Measurements from ENCODE around the gene SPDEF. TPM values are rescaled to one million over a fixed set of nuclear protein-coding genes. Genes with fewer than 3 reads are reported as not detected.
A peak's percentile ranks its signal among the peaks of the same experiment; 100 is the strongest.

Gene SPDEF
- total and polyA plus RNA-seq, 2 experiments from 2014 or later, result 0.69 TPM; not detected in 1

GRCh38 chr6:34596798-34597197, 40.7 kb upstream of the SPDEF start:
- TF ChIP-seq STAT1 (IDR thresholded peaks at IDR 0.05; ENCODE audit: unreplicated experiment), result no peak
- H4K20me1 ChIP-seq (replicated peaks; ENCODE audit: insufficient read depth), result peaks cover 18% of the 10 kb centered on the region
- peak overlapping the region; percentile 32; the same call in 1 of the 2 replicates for H3K27ac ChIP-seq (ENCODE audit: low read depth)
- H3K36me3 Mint-ChIP-seq (ENCODE audit: low read depth), result no peaks in the 10 kb centered on the region
- no peaks in the 10 kb centered on the region for H3K27me3 ChIP-seq (ENCODE audit: insufficient read depth)
- H3K4me3 Mint-ChIP-seq, result no peak overlapping the region
- H3K27me3 Mint-ChIP-seq (ENCODE audit: insufficient read depth, low read depth, poor library complexity), result no peaks in the 10 kb centered on the region
- H3K9me3 Mint-ChIP-seq, result no peaks in the 10 kb centered on the region
- no peak overlapping the region for H3K27ac Mint-ChIP-seq
- H2AFZ ChIP-seq, result no peak overlapping the region
- H3F3A ChIP-seq (replicated peaks; ENCODE audit: low read depth), result no peaks in the 10 kb centered on the region
- peaks cover 20% of the 10 kb centered on the region for H3K4me1 Mint-ChIP-seq
- H3K36me3 ChIP-seq (ENCODE audit: insufficient read depth), result no peaks in the 10 kb centered on the region
- no peak overlapping the region for H3K4me3 ChIP-seq
- peaks cover 26% of the 10 kb centered on the region for H3K4me1 ChIP-seq (ENCODE audit: insufficient read depth)
- H3K9me2 ChIP-seq (ENCODE audit: insufficient read depth), result no peaks in the 10 kb centered on the region
- ATAC-seq (no peak), DNase-seq (ENCODE audit: low spot score) (no peak)
- peaks cover 83% of the 10 kb centered on the region for H3K79me2 ChIP-seq (replicated peaks; ENCODE audit: insufficient read depth)
- no peak overlapping the region for H3K4me2 ChIP-seq

DNA sequence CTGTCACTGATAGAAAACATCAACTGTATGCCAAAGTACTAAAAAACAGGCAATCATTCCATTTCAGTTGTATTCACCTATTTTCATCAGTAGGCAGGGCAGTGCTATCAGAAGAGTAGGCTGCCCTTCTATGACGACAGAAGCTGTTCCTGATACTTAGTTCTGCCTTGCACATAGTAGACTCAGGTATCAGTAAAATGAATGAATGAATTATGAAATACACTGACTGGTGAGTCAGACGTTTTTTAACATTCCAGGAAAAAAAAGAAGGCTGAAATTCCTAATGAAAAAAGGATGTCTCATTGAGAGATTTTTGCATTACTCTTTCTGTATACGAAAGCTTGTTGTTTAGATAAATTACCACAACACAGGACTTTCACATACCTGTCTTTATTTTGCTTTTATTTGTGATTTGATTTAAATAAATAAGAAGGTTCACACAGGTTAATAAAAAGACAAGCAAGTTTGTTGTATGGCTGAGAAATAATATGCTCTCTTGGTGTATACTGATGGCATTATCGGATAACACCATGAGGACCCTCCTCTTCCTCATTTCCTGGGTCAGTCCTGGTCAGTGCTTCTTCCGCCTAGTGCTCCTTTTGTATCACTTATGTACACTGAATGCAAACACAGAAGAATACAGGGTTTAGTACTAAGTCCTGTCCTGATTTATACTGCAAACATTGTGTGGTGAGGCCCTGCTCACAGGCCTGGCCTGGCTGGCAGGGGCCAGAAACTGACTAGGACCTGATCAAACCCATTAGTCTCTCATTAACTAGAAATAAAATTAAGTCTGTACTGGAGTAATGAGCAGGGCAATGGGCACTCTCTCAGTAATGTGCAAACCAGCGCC, 39.4 kb upstream of the SPDEF start:
- Histone ChIP-seq H3K9me2 (ENCODE audit: insufficient read depth) (no peaks in the 10 kb centered on the region), H4K20me1 (replicated peaks; ENCODE audit: insufficient read depth) (peaks cover 15% of the 10 kb centered on the region), H3K4me2 (no peak overlapping the region), H3K27me3 (ENCODE audit: insufficient read depth) (no peaks in the 10 kb centered on the region), H3K4me1 (ENCODE audit: insufficient read depth) (peaks cover 16% of the 10 kb centered on the region; the same call in 1 of the 2 replicates), H2AFZ (no peak overlapping the region), H3K4me3 (no peak overlapping the region), H3K27ac (ENCODE audit: low read depth) (no peak overlapping the region), H3K79me2 (replicated peaks; ENCODE audit: insufficient read depth) (peaks cover 85% of the 10 kb centered on the region), H3K36me3 (ENCODE audit: insufficient read depth) (no peaks in the 10 kb centered on the region), H3F3A (replicated peaks; ENCODE audit: low read depth) (no peaks in the 10 kb centered on the region)
- H3K27me3 Mint-ChIP-seq (ENCODE audit: insufficient read depth, low read depth, poor library complexity), result no peaks in the 10 kb centered on the region
- ATAC-seq, result no peak
- no peak for DNase-seq (ENCODE audit: low spot score)
- TF ChIP-seq CTCF (conservative IDR thresholded peaks at IDR 0.05; ENCODE audit: low read depth in 2 of 2), result no peak
- H3K36me3 Mint-ChIP-seq (ENCODE audit: low read depth), result no peaks in the 10 kb centered on the region
- H3K4me1 Mint-ChIP-seq, result peaks cover 9% of the 10 kb centered on the region
- no peak overlapping the region for H3K4me3 Mint-ChIP-seq
- H3K9me3 Mint-ChIP-seq, result no peaks in the 10 kb centered on the region
- H3K27ac Mint-ChIP-seq, result no peak overlapping the region; the same call in 1 of the 2 replicates

- no peak for DNase-seq (ENCODE audit: low spot score)
- no peaks in the 10 kb centered on the region for H3K36me3 Mint-ChIP-seq (ENCODE audit: low read depth)
- peaks cover 21% of the 10 kb centered on the region for H4K20me1 ChIP-seq (replicated peaks; ENCODE audit: insufficient read depth)
Measured at GRCh38 chr6:34593701-34594100, 37.6 kb upstream of the SPDEF start.

More at GRCh38 chr6:34593701-34594100, 37.6 kb upstream of the SPDEF start:
- Mint-ChIP-seq H3K9me3 (no peaks in the 10 kb centered on the region), H3K4me1 (peaks cover 17% of the 10 kb centered on the region), H3K27me3 (ENCODE audit: insufficient read depth, low read depth, poor library complexity) (no peaks in the 10 kb centered on the region), H3K4me3 (no peak overlapping the region), H3K27ac (no peak overlapping the region)
- Histone ChIP-seq H3K27me3 (ENCODE audit: insufficient read depth) (no peaks in the 10 kb centered on the region), H2AFZ (no peak overlapping the region), H3K36me3 (ENCODE audit: insufficient read depth) (no peaks in the 10 kb centered on the region), H3K27ac (ENCODE audit: low read depth) (no peak overlapping the region), H3K4me1 (ENCODE audit: insufficient read depth) (peaks cover 14% of the 10 kb centered on the region; the same call in 1 of the 2 replicates), H3K4me3 (no peak overlapping the region), H3K79me2 (replicated peaks; ENCODE audit: insufficient read depth) (peaks cover 73% of the 10 kb centered on the region), H3F3A (replicated peaks; ENCODE audit: low read depth) (no peaks in the 10 kb centered on the region), H3K4me2 (no peak overlapping the region), H3K9me2 (ENCODE audit: insufficient read depth) (no peaks in the 10 kb centered on the region)
- ATAC-seq, result no peak
- no peak for TF ChIP-seq ETS1 (IDR thresholded peaks at IDR 0.05)
